Ovary (tissue), 9 donors: ENCODE results near the gene ZNF543. TPM values are rescaled to one million over a fixed set of nuclear protein-coding genes. Genes with fewer than 3 reads are reported as not detected.

Experiments used
- DNase-seq, 5 donors: peaks; one replicate each; pipeline ENCODE4 v3.0.0-alpha.2; 2019 to 2020
- H3K27ac ChIP-seq, 2 donors: fragments of 200-600 bp; one replicate each; pipeline versions ENCODE4 v1.5.1 to v1.8.0; 2019 to 2022
- H3K27me3 ChIP-seq: fragments of 200-600 bp; one replicate; pipeline ENCODE4 v1.8.0; 2022
- H3K36me3 ChIP-seq: fragments of 200-600 bp; sonication (generic); one replicate; pipeline ENCODE4 v1.5.1; 2019
- H3K4me1 ChIP-seq: one replicate; pipeline ENCODE4 v1.8.1; 2013; ENCODE audit warnings: mild to moderate bottlenecking, moderate library complexity; ENCODE audit not compliant: insufficient read depth
- H3K4me3 ChIP-seq: fragments of 200-600 bp; sonication (generic); one replicate; pipeline ENCODE4 v1.5.1; 2017
- H3K9me3 ChIP-seq, 2 donors: fragments of 200-600 bp in 1 of 2; sonication (generic) in 1 of 2; one replicate each; pipeline versions ENCODE4 v1.5.1 to v1.8.1; 2013 to 2019; ENCODE audit warnings: mild to moderate bottlenecking in 1 of 2, moderate library complexity in 1 of 2
- EP300 ChIP-seq: sonication (generic); formaldehyde crosslinking; IDR thresholded peaks from one replicate; pipeline ENCODE4 v1.6.1; 2017; ENCODE audit warnings: antibody characterized with exemption
- POLR2A ChIP-seq: fragments of 450-650 bp; IDR thresholded peaks from one replicate; pipeline ENCODE4 v1.6.1; 2017; ENCODE audit warnings: antibody characterized with exemption, mild to moderate bottlenecking, moderate library complexity
- WGBS, 3 donors: extraction: QIAGEN DNeasy Blood & Tissue Kit in 1 of 3; methylation state at CpG; one replicate each; pipeline versions ENCODE4 v1.1.5 to v1.1.7; 2013 to 2017; 5-methylcytosine and 5-hydroxymethylcytosine counted together
- intact Hi-C, 4 donors: fragments of 100-400 bp; cut with DNase I; formaldehyde crosslinking; loops; one replicate each; pipeline versions ENCODE4 v1.11.0 to v1.15.1; 2022 to 2023
- polyA plus RNA-seq, 2 donors: library from polyadenylated mRNA; stranded (reverse); fragments of 200-250 nt in 1 of 2; fragments of 350-450 nt in 1 of 2; fragmentation: Illumina TruSeq in 1 of 2; extraction: RNeasy Lipid Tissue Mini Kit (QIAGEN cat#74804) in 1 of 2; gene quantifications; one replicate each; pipeline ENCODE4 v1.2.3, GENCODE V29; 2013 to 2014
- total RNA-seq, 7 donors: library from RNA; depleted of rRNA in 2 of 7; stranded (reverse); fragments of >200 nt in 2 of 7; fragmentation: NEBNext Ultra II Directional in 3 of 7; extraction: Animal tissue kit (Norgen Biotek cat#: 25700) in 3 of 7; gene quantifications; one replicate each; pipeline versions ENCODE4 v1.1.0 to v1.2.4, GENCODE V29; 2016 to 2023
- TF ChIP-seq, protein P1 (sequence below), 3 donors: fragments of 450-650 bp in 2 of 3; fragments of 200-600 bp in 1 of 3; IDR thresholded peaks; one replicate each; pipeline versions ENCODE4 v1.5.1 to v1.8.0; 2016 to 2022; ENCODE audit warnings: antibody characterized with exemption in 3 of 3, mild to moderate bottlenecking in 1 of 3
- donor health status: DM: no; HTN: no; CAD: no; lungs with moderate emphysema.
- donor health status: DM: no; HTN: no; CAD: no.
- donor health status: Bipolar disorder and iron deficiency.
- donor health status: DM: yes; HTN: yes; CAD: no.
- donor health status: DM: no; HTN: no; CAD: no.
- donor health status: DM: yes; HTN: yes; CAD: no.

The ZNF543 gene
- total and polyA plus RNA-seq, 9 donors, result 4.0 to 12.9 (median 9.3) TPM

DNA sequence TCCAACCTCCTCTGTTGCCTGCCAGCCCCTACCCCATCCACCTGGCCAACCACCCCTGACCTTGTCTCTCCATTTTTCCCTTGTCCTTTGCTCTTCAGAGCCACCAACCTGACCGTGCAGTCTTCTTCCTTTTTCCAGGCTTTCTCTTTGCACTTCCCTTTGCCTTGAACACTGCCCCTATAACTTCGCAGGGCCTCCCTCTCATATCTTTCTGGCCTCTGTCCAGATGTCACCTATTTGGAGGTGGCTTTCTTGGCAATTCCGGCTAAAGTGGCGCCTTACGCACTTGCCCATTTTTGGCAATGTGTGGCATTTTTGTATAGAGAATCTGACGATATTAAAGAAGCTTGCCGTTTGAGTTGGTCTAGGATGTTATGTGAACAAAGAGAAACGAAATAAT, 844 bp downstream of the ZNF543 start:
- no peak for TF ChIP-seq POLR2A
- no peak for TF ChIP-seq EP300
- TF ChIP-seq, protein P1, sequence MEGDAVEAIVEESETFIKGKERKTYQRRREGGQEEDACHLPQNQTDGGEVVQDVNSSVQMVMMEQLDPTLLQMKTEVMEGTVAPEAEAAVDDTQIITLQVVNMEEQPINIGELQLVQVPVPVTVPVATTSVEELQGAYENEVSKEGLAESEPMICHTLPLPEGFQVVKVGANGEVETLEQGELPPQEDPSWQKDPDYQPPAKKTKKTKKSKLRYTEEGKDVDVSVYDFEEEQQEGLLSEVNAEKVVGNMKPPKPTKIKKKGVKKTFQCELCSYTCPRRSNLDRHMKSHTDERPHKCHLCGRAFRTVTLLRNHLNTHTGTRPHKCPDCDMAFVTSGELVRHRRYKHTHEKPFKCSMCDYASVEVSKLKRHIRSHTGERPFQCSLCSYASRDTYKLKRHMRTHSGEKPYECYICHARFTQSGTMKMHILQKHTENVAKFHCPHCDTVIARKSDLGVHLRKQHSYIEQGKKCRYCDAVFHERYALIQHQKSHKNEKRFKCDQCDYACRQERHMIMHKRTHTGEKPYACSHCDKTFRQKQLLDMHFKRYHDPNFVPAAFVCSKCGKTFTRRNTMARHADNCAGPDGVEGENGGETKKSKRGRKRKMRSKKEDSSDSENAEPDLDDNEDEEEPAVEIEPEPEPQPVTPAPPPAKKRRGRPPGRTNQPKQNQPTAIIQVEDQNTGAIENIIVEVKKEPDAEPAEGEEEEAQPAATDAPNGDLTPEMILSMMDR (IDR thresholded peaks at IDR 0.05), result no peak
- Histone ChIP-seq H3K27ac (peak overlapping the region in 1 of 2 donors; percentile 81), H3K4me1 (no peaks in the 10 kb centered on the region), H3K9me3 (peaks cover 7 to 31% of the 10 kb centered on the region in 2 donors), H3K27me3 (no peaks in the 10 kb centered on the region), H3K36me3 (peaks cover 6% of the 10 kb centered on the region), H3K4me3 (peak overlapping the region; percentile 75)
- WGBS, 3 donors, result 37 to 52% (median 40%) methylated on average over 8 of the region's 8 CpGs
- no peak for DNase-seq
- intact Hi-C loops, result no loop called here

DNA sequence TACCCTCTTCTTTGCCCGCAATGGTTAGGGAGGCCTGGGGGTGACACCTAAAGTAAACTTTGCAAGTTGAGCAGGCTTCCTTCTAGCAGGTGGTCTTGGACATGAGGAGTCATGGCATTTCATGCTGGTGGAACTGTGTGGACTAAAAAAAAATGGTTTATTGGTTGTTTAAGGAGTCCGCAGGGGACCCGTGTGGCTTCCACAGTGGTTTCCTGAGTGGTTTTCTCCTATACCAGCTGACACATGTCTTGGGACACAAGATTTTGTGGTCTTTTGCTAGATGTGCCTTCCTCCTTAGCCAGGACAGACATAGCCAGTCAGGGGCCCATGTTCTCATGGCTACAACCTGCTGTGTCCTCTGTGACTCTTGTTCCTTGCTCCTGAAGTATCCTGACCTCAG, 1.5 kb downstream of the ZNF543 start:
- H3K27me3 ChIP-seq, result no peaks in the 10 kb centered on the region
- intact Hi-C loops, result no loop called here
- no peak overlapping the region for H3K27ac ChIP-seq
- TF ChIP-seq POLR2A, result no peak
- TF ChIP-seq EP300, result no peak
- TF ChIP-seq, protein P1 (IDR thresholded peaks at IDR 0.05), result no peak
- DNase-seq, result no peak
- H3K4me1 ChIP-seq, result no peaks in the 10 kb centered on the region
- WGBS, 3 donors, result 63 to 89% (median 82%) methylated on average over 3 of the region's 3 CpGs
- H3K36me3 ChIP-seq, result peaks cover 6% of the 10 kb centered on the region
- H3K4me3 ChIP-seq, result no peak overlapping the region
- H3K9me3 ChIP-seq, result peaks cover 7 to 37% of the 10 kb centered on the region in 2 donors

DNA sequence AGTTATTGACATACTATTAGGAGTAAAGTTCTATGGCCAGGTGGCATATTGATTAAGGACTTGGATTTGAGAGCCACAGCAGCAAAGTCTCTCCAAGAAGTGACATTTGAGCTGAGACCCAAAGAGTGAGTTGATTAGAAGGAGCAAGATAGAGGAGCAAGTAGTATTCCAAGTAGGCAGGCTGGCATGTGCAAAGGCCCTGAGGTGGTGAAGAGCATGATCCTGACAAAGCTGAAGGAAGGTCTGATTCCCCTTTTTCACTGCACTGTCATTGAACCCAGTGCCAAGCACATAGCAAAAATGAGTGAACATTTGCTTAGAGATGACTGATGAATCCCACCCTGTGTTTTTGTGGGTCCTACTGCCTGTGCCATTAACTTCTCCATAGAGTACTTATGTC, 4.7 kb downstream of the ZNF543 start:
- H3K9me3 ChIP-seq, result peaks cover 21 to 59% of the 10 kb centered on the region in 2 donors

DNA sequence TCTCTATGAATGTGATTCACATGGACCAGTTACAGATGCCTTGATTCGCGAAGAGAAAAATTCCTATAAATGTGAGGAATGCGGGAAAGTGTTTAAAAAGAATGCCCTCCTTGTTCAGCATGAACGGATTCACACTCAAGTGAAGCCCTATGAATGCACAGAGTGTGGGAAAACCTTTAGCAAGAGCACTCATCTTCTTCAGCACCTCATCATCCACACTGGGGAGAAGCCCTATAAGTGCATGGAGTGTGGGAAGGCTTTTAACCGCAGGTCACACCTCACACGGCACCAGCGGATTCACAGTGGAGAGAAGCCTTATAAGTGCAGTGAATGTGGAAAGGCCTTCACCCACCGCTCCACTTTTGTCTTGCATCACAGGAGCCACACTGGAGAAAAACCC, 7.7 kb downstream of the ZNF543 start:
- Histone ChIP-seq H3K9me3 (peaks cover 17 to 59% of the 10 kb centered on the region in 2 donors), H3K36me3 (peaks cover 12% of the 10 kb centered on the region), H3K4me1 (no peaks in the 10 kb centered on the region), H3K27me3 (no peaks in the 10 kb centered on the region), H3K27ac (no peak overlapping the region), H3K4me3 (no peak overlapping the region)
- no peak for DNase-seq
- intact Hi-C loops, result no loop called here
- TF ChIP-seq POLR2A (no peak), EP300 (no peak)
- TF ChIP-seq, protein P1 (IDR thresholded peaks at IDR 0.05), result no peak
- WGBS, 3 donors, result 95 to 96% (median 96%) methylated on average over 8 of the region's 8 CpGs

More for the DNA sequence above, 4.7 kb downstream of the ZNF543 start:
- peaks cover 12% of the 10 kb centered on the region for H3K36me3 ChIP-seq
- intact Hi-C loops, result no loop called here
- no peak overlapping the region for H3K27ac ChIP-seq
- no peak for DNase-seq
- TF ChIP-seq, protein P1 (IDR thresholded peaks at IDR 0.05), result no peak
- TF ChIP-seq POLR2A, result no peak
- TF ChIP-seq EP300, result no peak
- no peak overlapping the region for H3K4me3 ChIP-seq
- H3K4me1 ChIP-seq, result no peaks in the 10 kb centered on the region
- H3K27me3 ChIP-seq, result no peaks in the 10 kb centered on the region
